Activated T-cell treated with anti-CD3 and anti-CD28 coated beads, Interleukin-2, amount 50 U/mL, for 24 hours (primary cell): ENCODE data around the gene OXNAD1.

Experiments used
- DNase-seq: peaks from one replicate; pipeline ENCODE4 v3.0.0-alpha.2; 2020
- H3K27ac Mint-ChIP-seq: 2 replicates; pipeline ENCODE4 v1.8.0; 2020; ENCODE audit warnings: mild to moderate bottlenecking, mixed read lengths
- H3K27me3 Mint-ChIP-seq: 2 replicates; pipeline ENCODE4 v1.8.0; 2020; ENCODE audit warnings: mixed read lengths
- H3K36me3 Mint-ChIP-seq: 2 replicates; pipeline ENCODE4 v1.8.0; 2020; ENCODE audit warnings: low read depth, mixed read lengths
- H3K4me1 Mint-ChIP-seq: 2 replicates; pipeline ENCODE4 v1.8.0; 2020; ENCODE audit warnings: low read depth, mixed read lengths
- H3K4me3 Mint-ChIP-seq: 2 replicates; pipeline ENCODE4 v1.8.0; 2020; ENCODE audit warnings: mild to moderate bottlenecking, moderate library complexity, mixed read lengths
- H3K9me3 Mint-ChIP-seq: 2 replicates; pipeline ENCODE4 v1.8.0; 2020; ENCODE audit warnings: mixed read lengths

Gene OXNAD1

GRCh38 chr3:16279010-16279801, 14.2 kb downstream of the OXNAD1 start:
- no peak for DNase-seq
- H3K4me3 Mint-ChIP-seq = no peak overlapping the region
- peaks cover 18% of the 10 kb centered on the region for H3K4me1 Mint-ChIP-seq
- no peak overlapping the region for H3K27ac Mint-ChIP-seq
- H3K9me3 Mint-ChIP-seq = no peaks in the 10 kb centered on the region
- no peaks in the 10 kb centered on the region for H3K27me3 Mint-ChIP-seq
- H3K36me3 Mint-ChIP-seq = peaks cover 35% of the 10 kb centered on the region

GRCh38 chr3:16280671-16281070, 15.7 kb downstream of the OXNAD1 start:
- no peak overlapping the region for H3K4me3 Mint-ChIP-seq
- H3K27ac Mint-ChIP-seq = no peak overlapping the region
- peaks cover 48% of the 10 kb centered on the region for H3K36me3 Mint-ChIP-seq
- no peaks in the 10 kb centered on the region for H3K9me3 Mint-ChIP-seq
- no peaks in the 10 kb centered on the region for H3K27me3 Mint-ChIP-seq
- H3K4me1 Mint-ChIP-seq = peaks cover 32% of the 10 kb centered on the region
- DNase-seq = no peak

- peaks cover 82% of the 10 kb centered on the region for H3K36me3 Mint-ChIP-seq
- H3K9me3 Mint-ChIP-seq = no peaks in the 10 kb centered on the region
- H3K4me3 Mint-ChIP-seq = no peak overlapping the region
- peak overlapping the region; percentile 95 for H3K27ac Mint-ChIP-seq
- DNase-seq = no peak
- H3K4me1 Mint-ChIP-seq = peaks cover 71% of the 10 kb centered on the region
- H3K27me3 Mint-ChIP-seq = no peaks in the 10 kb centered on the region
Measured at GRCh38 chr3:16284633-16285032, 19.6 kb downstream of the OXNAD1 start.

- no peaks in the 10 kb centered on the region for H3K27me3 Mint-ChIP-seq
- H3K4me3 Mint-ChIP-seq = peak overlapping the region; percentile 81
- H3K4me1 Mint-ChIP-seq = peaks cover 85% of the 10 kb centered on the region
- H3K27ac Mint-ChIP-seq = peak overlapping the region; percentile 95
- H3K9me3 Mint-ChIP-seq = no peaks in the 10 kb centered on the region
- peaks cover 82% of the 10 kb centered on the region for H3K36me3 Mint-ChIP-seq
- DNase-seq = peak; percentile 60
Measured at GRCh38 chr3:16286161-16286560, 21.1 kb downstream of the OXNAD1 start.

- Mint-ChIP-seq H3K4me1 (peaks cover 90% of the 10 kb centered on the region), H3K9me3 (no peaks in the 10 kb centered on the region), H3K27me3 (no peaks in the 10 kb centered on the region), H3K36me3 (peaks cover 83% of the 10 kb centered on the region), H3K27ac (peak overlapping the region; percentile 95), H3K4me3 (peak overlapping the region; percentile 81)
- no peak for DNase-seq
Measured at GRCh38 chr3:16286751-16287543, 21.9 kb downstream of the OXNAD1 start.

GRCh38 chr3:16288664-16289063, 23.7 kb downstream of the OXNAD1 start:
- Mint-ChIP-seq H3K27ac (peak overlapping the region; percentile 95), H3K9me3 (peaks cover 9% of the 10 kb centered on the region), H3K27me3 (no peaks in the 10 kb centered on the region), H3K36me3 (peaks cover 81% of the 10 kb centered on the region), H3K4me1 (peaks cover 91% of the 10 kb centered on the region), H3K4me3 (peak overlapping the region; percentile 81)
- DNase-seq = no peak

- peak overlapping the region; percentile 81 for H3K4me3 Mint-ChIP-seq
Measured at GRCh38 chr3:16289144-16289889, 24.3 kb downstream of the OXNAD1 start.

GRCh38 chr3:16290007-16290826, 25.2 kb downstream of the OXNAD1 start:
- peaks cover 82% of the 10 kb centered on the region for H3K36me3 Mint-ChIP-seq
- H3K27ac Mint-ChIP-seq = peak overlapping the region; percentile 95
- no peaks in the 10 kb centered on the region for H3K27me3 Mint-ChIP-seq
- H3K9me3 Mint-ChIP-seq = peaks cover 9% of the 10 kb centered on the region
- H3K4me1 Mint-ChIP-seq = peaks cover 94% of the 10 kb centered on the region
- peak overlapping the region; percentile 81 for H3K4me3 Mint-ChIP-seq
- no peak for DNase-seq

More at GRCh38 chr3:16289144-16289889, 24.3 kb downstream of the OXNAD1 start:
- Mint-ChIP-seq H3K27ac (peak overlapping the region; percentile 95), H3K27me3 (no peaks in the 10 kb centered on the region), H3K9me3 (peaks cover 9% of the 10 kb centered on the region), H3K4me1 (peaks cover 95% of the 10 kb centered on the region), H3K36me3 (peaks cover 83% of the 10 kb centered on the region)
- DNase-seq = no peak

GRCh38 chr3:16290827-16291196, 25.8 kb downstream of the OXNAD1 start:
- peaks cover 94% of the 10 kb centered on the region for H3K4me1 Mint-ChIP-seq
- DNase-seq = no peak
- no peaks in the 10 kb centered on the region for H3K27me3 Mint-ChIP-seq
- peak overlapping the region; percentile 81 for H3K4me3 Mint-ChIP-seq
- H3K9me3 Mint-ChIP-seq = peaks cover 9% of the 10 kb centered on the region
- H3K27ac Mint-ChIP-seq = peak overlapping the region; percentile 95
- peaks cover 85% of the 10 kb centered on the region for H3K36me3 Mint-ChIP-seq

- DNase-seq = no peak
- Mint-ChIP-seq H3K27me3 (no peaks in the 10 kb centered on the region), H3K36me3 (peaks cover 87% of the 10 kb centered on the region), H3K4me3 (peak overlapping the region; percentile 6), H3K9me3 (peaks cover 9% of the 10 kb centered on the region), H3K27ac (peak overlapping the region; percentile 76), H3K4me1 (peaks cover 92% of the 10 kb centered on the region)
Measured at GRCh38 chr3:16294844-16295243, 29.8 kb downstream of the OXNAD1 start.

GRCh38 chr3:16295298-16295890, 30.4 kb downstream of the OXNAD1 start:
- Mint-ChIP-seq H3K4me3 (peak overlapping the region; percentile 6), H3K9me3 (peaks cover 9% of the 10 kb centered on the region), H3K27ac (peak overlapping the region; percentile 76), H3K36me3 (peaks cover 87% of the 10 kb centered on the region), H3K4me1 (peaks cover 92% of the 10 kb centered on the region), H3K27me3 (no peaks in the 10 kb centered on the region)
- DNase-seq = no peak

- Mint-ChIP-seq H3K4me1 (peaks cover 97% of the 10 kb centered on the region), H3K27ac (peak overlapping the region; percentile 94), H3K4me3 (no peak overlapping the region), H3K9me3 (peaks cover 3% of the 10 kb centered on the region), H3K36me3 (peaks cover 90% of the 10 kb centered on the region), H3K27me3 (no peaks in the 10 kb centered on the region)
- no peak for DNase-seq
Measured at GRCh38 chr3:16297997-16298885, 33.2 kb downstream of the OXNAD1 start.

- H3K4me1 Mint-ChIP-seq = peaks cover 95% of the 10 kb centered on the region
- no peak for DNase-seq
- H3K9me3 Mint-ChIP-seq = no peaks in the 10 kb centered on the region
- H3K27ac Mint-ChIP-seq = peak overlapping the region; percentile 94
- H3K4me3 Mint-ChIP-seq = no peak overlapping the region
- H3K36me3 Mint-ChIP-seq = peaks cover 89% of the 10 kb centered on the region
- no peaks in the 10 kb centered on the region for H3K27me3 Mint-ChIP-seq
Measured at GRCh38 chr3:16298891-16299290, 33.9 kb downstream of the OXNAD1 start.
